22Rv1 (cell line): ENCODE results near the gene TTC28.

Experiments used
- H3K27ac ChIP-seq: fragments of 450-650 bp; 2 replicates; pipeline ENCODE4 v1.5.1; 2017
- ZFX ChIP-seq: fragments of 450-650 bp; IDR thresholded peaks from 2 replicates; pipeline ENCODE4 v1.6.1; 2017; ENCODE audit warnings: antibody characterized with exemption, borderline replicate concordance
- TF ChIP-seq, protein P1 (sequence below): fragments of 450-650 bp; IDR thresholded peaks from 2 replicates; pipeline ENCODE4 v1.5.1; 2017; ENCODE audit warnings: mild to moderate bottlenecking

The TTC28 gene

DNA sequence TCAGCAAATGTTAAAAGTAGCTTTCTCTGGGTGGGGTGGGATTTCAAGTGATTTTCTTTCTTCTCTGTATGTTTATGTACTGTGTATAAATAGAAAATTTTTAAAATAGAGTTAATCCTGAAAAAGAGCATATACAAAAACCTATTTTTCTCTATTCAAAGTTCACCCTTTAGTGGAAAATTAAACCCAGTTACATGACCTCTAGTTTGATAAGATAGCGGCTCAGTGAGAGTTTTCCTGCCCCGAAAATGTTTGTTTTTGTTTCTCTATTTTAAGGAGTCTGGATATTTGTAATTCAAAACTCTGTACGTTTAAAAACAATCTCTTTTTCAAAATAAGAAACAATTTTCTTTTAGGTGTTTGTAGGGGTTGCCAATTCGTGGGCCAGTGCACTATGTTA, 718.5 kb downstream of the TTC28 start:
- no peak overlapping the region for H3K27ac ChIP-seq
- TF ChIP-seq ZFX, result no peak
- TF ChIP-seq, protein P1, sequence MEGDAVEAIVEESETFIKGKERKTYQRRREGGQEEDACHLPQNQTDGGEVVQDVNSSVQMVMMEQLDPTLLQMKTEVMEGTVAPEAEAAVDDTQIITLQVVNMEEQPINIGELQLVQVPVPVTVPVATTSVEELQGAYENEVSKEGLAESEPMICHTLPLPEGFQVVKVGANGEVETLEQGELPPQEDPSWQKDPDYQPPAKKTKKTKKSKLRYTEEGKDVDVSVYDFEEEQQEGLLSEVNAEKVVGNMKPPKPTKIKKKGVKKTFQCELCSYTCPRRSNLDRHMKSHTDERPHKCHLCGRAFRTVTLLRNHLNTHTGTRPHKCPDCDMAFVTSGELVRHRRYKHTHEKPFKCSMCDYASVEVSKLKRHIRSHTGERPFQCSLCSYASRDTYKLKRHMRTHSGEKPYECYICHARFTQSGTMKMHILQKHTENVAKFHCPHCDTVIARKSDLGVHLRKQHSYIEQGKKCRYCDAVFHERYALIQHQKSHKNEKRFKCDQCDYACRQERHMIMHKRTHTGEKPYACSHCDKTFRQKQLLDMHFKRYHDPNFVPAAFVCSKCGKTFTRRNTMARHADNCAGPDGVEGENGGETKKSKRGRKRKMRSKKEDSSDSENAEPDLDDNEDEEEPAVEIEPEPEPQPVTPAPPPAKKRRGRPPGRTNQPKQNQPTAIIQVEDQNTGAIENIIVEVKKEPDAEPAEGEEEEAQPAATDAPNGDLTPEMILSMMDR, result no peak

DNA sequence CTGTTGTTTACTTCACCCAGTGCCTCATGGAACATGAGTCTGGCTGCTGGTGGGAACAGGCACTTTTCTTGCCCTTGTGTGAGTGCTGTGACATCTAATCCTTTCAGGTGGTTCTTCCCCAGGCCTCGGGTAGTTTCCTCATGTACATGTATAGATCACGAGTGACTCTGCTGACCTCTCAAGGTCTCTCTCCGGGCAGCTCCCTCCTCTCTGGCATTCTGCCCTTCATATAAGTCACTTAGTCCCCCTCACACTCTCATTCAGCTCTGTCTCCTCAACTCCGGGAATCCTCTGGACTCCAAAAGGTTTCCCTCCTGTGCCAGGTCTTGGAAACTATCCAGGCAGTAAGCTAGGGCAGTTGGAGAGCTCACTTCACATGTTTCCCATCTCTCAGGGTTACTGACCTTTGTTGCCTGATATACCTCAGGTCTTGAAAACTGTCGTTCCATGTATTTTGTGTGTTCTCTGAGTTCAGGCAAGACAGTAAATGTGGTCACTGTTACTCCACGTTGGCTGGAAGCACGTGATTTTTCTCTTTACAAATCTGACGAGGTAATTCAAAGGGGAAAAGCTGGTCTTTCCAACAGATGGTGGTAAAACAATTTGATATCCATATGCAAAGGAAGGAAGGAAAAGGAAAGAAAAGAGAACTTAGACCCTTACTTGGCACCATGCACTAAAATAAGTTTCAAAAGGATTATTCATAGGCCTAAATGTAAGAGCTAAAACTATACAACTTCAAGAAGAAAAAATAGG, 720.1 kb downstream of the TTC28 start:
- H3K27ac ChIP-seq, result no peak overlapping the region
- TF ChIP-seq ZFX, result no peak
- TF ChIP-seq, protein P1, result no peak

DNA sequence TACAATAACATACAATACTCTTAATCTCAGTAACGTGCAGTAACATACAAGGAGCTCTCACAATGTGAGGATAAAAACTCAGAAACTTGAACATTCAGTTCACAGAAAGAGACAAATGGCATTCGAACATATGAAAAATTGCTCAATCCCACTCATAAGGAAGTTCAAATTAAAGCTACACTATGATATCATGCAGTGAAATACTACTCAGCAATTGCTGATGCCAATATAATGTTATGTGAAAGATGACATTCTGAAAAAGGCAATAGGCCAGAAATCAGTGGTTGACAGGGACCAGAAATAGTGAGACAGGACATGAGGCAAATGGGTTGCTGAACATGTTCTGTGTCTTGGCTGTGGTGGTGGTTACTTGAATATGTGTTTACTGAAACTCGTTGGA, 726.9 kb downstream of the TTC28 start:
- no peak overlapping the region for H3K27ac ChIP-seq
- no peak for TF ChIP-seq ZFX
- TF ChIP-seq, protein P1, result no peak

DNA sequence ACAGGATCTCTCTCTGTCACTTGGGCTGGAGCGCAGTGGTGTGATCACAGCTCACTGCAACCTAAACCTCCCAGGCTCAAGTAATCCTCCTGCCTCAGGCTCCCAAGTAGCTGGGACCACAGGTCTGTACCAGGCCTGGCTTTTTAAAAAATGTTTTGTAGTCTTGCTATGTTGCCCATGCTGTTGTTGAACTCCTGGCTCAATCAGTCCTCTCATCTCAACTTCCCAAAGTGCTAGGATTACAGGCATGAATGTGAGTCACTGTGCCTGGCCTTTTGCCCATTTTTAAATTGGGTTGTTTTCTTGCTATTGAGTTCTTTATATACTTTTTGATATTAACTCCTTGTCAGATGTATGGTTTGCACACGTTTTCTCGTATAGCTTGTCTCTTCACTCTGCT, 727.5 kb downstream of the TTC28 start:
- H3K27ac ChIP-seq, result no peak overlapping the region

DNA sequence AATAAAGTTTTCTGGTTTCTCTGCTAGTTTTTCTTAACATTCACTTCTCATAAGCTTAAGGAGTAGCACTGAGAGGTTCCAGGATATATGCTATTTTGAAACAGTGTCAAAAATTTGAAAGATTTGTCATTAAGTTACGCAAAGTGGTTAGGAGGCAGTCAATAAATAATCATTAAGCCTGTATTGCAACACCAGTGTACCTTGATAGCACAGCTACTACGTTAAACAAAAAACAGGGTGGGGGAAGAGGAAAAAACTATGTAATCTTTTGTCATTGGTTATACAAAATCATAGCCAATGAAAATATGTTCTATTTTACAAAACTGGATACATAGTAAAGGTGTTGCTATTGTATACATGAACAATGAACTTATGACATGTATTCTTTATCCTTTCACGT, 730.2 kb downstream of the TTC28 start:
- H3K27ac ChIP-seq, result no peak overlapping the region
- TF ChIP-seq ZFX, result no peak
- TF ChIP-seq, protein P1, result no peak

More for the DNA sequence above, 727.5 kb downstream of the TTC28 start:
- TF ChIP-seq, protein P1, result no peak
- no peak for TF ChIP-seq ZFX

DNA sequence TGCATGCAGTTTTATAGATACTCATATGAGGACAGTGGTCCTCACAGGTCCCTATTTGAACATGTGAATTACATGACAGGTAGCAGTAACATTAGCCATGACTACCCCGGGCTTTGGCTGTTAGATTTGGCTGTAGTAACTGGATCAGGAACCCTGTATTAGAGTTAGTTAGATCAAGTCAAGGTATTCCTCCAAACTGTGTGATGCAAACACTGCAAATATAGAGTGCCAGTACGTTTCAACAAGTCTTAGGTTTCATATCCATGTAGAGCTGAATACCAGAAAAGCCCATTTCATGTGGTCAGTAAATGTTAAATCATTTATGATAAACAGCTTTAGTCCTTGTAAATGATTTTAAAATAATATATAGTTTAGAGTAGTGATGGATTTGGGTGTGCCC, 731.1 kb downstream of the TTC28 start:
- TF ChIP-seq, protein P1, result no peak
- TF ChIP-seq ZFX, result no peak
- H3K27ac ChIP-seq, result no peak overlapping the region

DNA sequence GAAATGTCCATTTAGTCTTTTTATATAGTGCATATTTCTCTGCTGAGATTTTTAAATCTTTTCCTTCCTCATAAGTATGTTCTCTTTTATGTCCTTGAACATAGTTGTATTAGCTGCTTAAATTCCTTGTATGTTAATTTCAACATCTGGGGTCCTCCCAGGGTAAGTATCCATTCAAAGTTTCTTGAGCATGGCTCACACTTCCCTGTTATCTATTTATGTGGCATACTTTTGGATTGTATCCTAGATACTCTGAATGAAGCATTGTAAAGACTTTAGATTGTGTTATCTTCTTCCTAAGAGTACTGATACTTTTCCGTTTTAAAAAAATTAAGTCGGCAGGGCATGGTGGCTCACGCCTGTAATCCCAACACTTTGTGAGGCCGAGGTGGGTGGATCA, 732.2 kb downstream of the TTC28 start:
- no peak overlapping the region for H3K27ac ChIP-seq
- no peak for TF ChIP-seq ZFX
- TF ChIP-seq, protein P1, result no peak
